HUES64 (cell line): ENCODE results near the gene HOXA13.

Experiments used
- H3K27ac ChIP-seq: 2 replicates; pipeline ENCODE4 v1.7.0; 2013; ENCODE audit warnings: low read depth, low read length, inconsistent platforms
- H3K27me3 ChIP-seq: 2 replicates; pipeline ENCODE4 v1.6.1; 2013; ENCODE audit warnings: mild to moderate bottlenecking, low read length; ENCODE audit not compliant: insufficient read depth
- H3K36me3 ChIP-seq: 2 replicates; pipeline ENCODE4 v1.6.1; 2013; ENCODE audit warnings: mild to moderate bottlenecking, low read length; ENCODE audit not compliant: insufficient read depth
- H3K4me1 ChIP-seq: 2 replicates; pipeline ENCODE4 v1.6.1; 2013; ENCODE audit warnings: mild to moderate bottlenecking, low read length, moderate library complexity; ENCODE audit not compliant: insufficient read depth
- H3K4me3 ChIP-seq: 2 replicates; pipeline ENCODE4 v1.5.1; 2013; ENCODE audit warnings: mild to moderate bottlenecking, low read length, moderate library complexity
- H3K9ac ChIP-seq: 2 replicates; pipeline ENCODE4 v1.6.1; 2013; ENCODE audit warnings: mild to moderate bottlenecking, low read depth, low read length
- H3K9me3 ChIP-seq: 2 replicates; pipeline ENCODE4 v1.6.1; 2013; ENCODE audit warnings: low read depth, low read length; ENCODE audit not compliant: insufficient read depth
- WGBS: fragments of 150-250, 120-280 bp; methylation state at CpG from one replicate; pipeline ENCODE4 v1.1.7; 2013; ENCODE audit warnings: missing lambda C conversion rate; 5-methylcytosine and 5-hydroxymethylcytosine counted together

Gene HOXA13

DNA sequence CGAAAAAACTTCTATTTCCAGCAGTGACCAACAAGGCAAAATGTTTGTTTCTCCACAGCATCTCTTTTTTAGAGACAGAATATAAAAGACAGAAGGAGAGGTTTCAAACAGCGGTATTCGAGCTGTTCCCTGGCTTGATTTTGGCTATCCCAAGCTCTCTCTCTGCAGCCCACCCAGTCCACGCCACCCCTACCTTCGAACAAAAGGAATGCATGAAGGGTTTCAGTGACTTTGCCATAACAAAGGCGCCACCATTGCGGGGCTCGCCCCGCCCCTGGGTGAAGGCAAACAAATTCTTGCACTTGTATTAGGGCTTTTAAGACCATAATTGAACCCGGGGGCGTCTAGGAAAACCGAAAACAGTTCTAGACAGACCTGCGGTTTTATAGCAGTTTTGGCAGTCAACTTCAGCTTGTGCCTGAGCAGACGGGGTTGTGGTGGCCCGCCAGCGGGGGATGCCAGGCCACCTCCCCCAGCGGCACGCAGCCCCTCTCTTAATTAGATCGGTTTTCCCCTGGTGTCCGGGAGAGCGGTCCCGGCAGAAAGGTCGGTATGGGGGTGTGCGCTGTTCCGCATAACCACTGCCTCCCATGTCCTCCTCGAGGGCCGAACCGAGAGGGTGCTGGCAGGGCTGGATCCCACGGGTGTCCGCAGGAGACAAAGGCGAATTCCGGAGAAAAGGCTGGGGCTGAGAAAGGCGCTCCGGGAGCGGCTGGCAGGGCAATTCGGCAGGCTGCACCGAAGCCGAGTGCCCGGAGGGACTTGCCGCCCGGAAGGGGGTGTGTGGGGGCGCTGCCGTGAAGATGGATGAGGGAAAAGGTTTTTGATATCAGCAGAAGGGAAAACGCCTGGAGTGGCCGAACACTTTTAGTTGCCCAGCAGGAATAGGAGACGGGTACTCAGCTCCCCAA lies 12.2 kb downstream of the HOXA13 start:
- peaks cover 100% of the 10 kb centered on the region for H3K27me3 ChIP-seq
- WGBS = 2% methylated on average over 46 of the region's 46 CpGs
- no peaks in the 10 kb centered on the region for H3K9me3 ChIP-seq
- no peak overlapping the region for H3K27ac ChIP-seq
- no peak overlapping the region for H3K4me3 ChIP-seq
- peaks cover 16% of the 10 kb centered on the region for H3K4me1 ChIP-seq
- H3K36me3 ChIP-seq = no peaks in the 10 kb centered on the region
- no peak overlapping the region for H3K9ac ChIP-seq

DNA sequence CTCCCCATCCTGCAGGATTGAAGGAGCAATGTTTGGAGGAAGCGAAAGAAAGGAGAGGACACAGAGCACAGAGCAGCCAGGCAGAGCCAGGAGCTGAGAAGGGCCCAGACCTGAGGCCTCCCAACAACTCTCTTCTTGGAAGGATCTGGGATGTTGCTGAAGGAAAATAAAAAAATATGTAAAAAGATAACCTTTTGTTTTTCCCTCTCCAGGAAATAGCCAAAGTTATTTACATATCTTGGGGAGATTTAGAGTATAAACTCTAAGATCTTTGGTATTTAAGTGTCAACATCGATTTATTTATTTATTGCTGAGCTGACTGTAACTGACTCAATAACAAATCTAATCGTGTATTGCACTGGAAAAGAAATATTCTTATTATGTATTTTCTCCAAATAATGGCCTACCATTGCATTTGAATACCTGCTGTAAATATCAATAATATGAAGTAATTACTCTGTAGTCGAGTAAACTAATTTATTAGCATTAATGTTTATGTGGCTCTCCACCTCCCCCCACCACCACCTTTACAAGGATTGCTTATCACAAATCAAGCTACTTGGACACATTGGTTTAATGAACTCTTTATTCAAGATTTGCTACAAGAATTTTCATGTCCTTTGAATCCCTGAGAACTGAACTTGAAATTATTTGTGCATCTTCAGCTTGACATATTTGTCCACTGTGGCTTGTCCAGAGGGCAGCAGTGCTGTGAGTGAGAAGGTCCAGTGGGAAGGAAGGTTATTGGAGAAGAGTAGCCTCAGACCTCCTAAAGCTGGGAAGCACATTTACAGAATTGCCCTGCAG lies 13.0 kb downstream of the HOXA13 start:
- Histone ChIP-seq H3K9ac (no peak overlapping the region), H3K9me3 (no peaks in the 10 kb centered on the region), H3K4me1 (peaks cover 17% of the 10 kb centered on the region), H3K27me3 (peaks cover 100% of the 10 kb centered on the region), H3K4me3 (no peak overlapping the region), H3K36me3 (no peaks in the 10 kb centered on the region), H3K27ac (no peak overlapping the region)
- 22% methylated on average over 1 of the region's 4 CpGs for WGBS

DNA sequence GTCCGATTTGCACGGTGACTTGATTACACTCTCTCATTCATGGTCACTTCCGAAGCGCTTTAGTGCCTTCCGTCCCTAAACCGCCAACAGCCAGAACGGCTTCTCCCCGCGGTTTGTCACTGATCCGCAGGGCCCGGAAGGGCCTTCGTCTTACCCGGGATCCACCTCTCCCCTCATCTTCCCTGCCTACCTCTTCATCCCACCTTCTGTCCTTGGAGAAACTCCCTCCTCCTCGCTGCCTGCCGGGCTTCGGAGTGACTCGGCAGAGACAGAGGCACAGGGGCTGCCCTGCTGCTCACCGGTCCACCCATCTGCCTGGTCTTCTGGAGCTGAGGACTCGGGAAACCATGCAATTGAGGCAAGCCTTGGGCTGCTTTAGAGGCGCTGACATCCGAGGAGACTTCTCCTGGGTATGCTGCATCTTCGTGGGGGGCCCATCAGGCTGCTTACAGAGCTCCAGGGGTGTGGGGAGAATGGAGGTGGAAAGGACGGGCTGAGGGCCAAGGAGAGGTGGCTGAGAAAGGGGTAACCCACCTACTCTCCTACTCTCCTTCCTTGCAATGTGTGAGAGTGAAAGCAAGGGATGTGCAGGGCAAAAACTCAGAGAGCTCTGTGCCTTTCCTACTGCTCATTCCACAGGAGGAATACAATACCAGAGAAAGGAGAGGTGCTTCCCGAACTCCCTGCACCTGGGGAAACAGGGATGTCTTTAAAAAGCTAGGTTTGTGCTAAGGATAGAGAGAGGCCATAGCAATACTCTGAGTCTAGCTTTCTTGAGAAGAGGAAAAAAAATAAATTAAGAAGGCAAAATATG lies 13.8 kb downstream of the HOXA13 start:
- 3% methylated on average over 23 of the region's 24 CpGs for WGBS
- Histone ChIP-seq H3K9me3 (no peaks in the 10 kb centered on the region), H3K9ac (no peak overlapping the region), H3K4me1 (peaks cover 17% of the 10 kb centered on the region), H3K27ac (no peak overlapping the region), H3K4me3 (no peak overlapping the region), H3K36me3 (no peaks in the 10 kb centered on the region), H3K27me3 (peaks cover 100% of the 10 kb centered on the region)

DNA sequence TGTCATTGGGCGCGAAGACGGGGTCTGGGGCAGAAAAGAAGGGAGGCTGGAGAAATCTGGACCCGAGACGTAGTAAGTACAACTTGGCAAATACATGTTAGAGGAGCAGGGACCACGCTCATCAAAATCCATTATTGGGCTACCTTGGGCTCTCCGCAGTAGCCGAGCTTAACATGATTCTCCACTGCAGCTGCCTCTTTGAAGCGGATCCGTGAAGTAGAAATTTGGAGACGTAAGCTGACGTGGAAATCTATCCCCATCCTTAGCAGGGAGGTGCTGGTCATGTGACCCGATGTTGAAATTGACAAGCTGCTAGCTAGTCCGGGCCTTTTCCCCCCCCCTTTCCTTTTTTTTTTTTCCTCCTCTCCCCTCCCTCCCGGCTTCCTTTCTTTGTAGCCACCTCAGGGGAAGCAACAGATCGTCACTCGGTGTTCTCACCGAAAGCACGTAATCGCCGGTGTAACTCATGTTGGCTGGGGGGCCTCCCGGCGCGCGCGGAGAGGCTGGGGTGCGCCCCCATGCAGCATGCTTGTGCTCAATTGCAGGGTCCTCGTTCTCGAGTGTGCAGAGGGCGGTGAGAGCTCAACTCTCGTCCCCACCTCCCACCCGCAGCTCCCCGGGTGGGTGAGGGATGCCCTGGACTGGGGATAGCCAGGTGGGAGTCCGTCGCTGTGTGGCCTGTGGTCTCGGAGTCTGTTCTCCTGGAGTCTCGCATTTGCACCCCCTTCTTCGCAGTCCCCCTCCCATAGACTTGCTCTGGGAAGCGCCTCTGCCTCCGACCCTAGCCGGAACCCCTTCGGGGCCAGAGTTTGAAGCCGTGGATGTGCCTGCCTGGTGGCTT lies 14.7 kb downstream of the HOXA13 start, which contains the start of gene HOXA11:
HOXA11 (minus strand) TSS at position 220 of the 841 bp plus-strand sequence; CDS start at position 132, 88 bp downstream.
- peaks cover 17% of the 10 kb centered on the region for H3K4me1 ChIP-seq
- no peak within 1 kb of the TSS for H3K9ac ChIP-seq
- H3K27me3 ChIP-seq = peaks cover 100% of the 10 kb centered on the region
- WGBS = 5% methylated on average over 42 of the region's 43 CpGs
- H3K9me3 ChIP-seq = no peaks in the 10 kb centered on the region
- H3K27ac ChIP-seq = no peak within 1 kb of the TSS
- no peak within 1 kb of the TSS for H3K4me3 ChIP-seq
- H3K36me3 ChIP-seq = no peaks in the 10 kb centered on the region

DNA sequence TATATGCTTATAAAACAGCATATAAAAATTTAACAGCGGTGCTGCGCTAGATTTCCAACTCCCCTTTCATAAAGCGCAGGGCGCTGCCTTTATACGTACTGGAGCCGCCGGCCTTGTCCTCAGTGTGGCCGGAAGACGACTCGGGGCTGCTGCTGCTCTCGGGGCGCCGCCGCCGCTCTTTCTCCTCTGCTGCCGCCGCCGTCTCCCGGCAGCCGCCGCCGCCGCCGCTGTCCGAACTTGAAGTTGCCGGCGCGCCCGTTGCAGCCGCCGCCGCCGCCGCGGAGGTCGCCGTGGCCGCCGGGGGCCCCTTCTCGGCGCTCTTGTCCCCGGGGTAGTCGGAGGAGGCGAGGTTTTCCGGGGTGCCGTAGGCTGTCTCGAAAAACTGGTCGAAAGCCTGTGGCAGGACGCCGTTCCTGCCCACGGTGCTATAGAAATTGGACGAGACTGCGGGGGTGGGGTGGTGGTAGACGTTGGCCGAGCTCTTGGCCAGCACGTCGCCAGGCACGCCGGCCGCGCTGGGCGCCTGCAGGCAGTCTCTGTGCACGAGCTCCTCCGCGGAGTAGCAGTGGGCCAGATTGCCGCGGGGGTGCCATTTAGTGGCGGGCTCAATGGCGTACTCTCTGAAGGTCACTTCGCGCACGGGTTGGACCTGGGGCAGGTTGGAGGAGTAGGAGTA lies 15.4 kb downstream of the HOXA13 start:
- H3K9me3 ChIP-seq = no peaks in the 10 kb centered on the region
- H3K4me1 ChIP-seq = peaks cover 18% of the 10 kb centered on the region
- H3K27ac ChIP-seq = no peak overlapping the region
- no peak overlapping the region for H3K9ac ChIP-seq
- no peak overlapping the region for H3K4me3 ChIP-seq
- peaks cover 100% of the 10 kb centered on the region for H3K27me3 ChIP-seq
- 2% methylated on average over 72 of the region's 72 CpGs for whole genome bisulfite sequencing
- H3K36me3 ChIP-seq = no peaks in the 10 kb centered on the region

GRCh38 chr7:27183682-27184336 lies 16.1 kb downstream of the HOXA13 start:
- H3K4me3 ChIP-seq = no peak overlapping the region
- 2% methylated on average over 28 of the region's 30 CpGs for WGBS
- H3K36me3 ChIP-seq = no peaks in the 10 kb centered on the region
- peaks cover 100% of the 10 kb centered on the region for H3K27me3 ChIP-seq
- no peak overlapping the region for H3K27ac ChIP-seq
- H3K4me1 ChIP-seq = peaks cover 23% of the 10 kb centered on the region
- H3K9me3 ChIP-seq = no peaks in the 10 kb centered on the region
- no peak overlapping the region for H3K9ac ChIP-seq

DNA sequence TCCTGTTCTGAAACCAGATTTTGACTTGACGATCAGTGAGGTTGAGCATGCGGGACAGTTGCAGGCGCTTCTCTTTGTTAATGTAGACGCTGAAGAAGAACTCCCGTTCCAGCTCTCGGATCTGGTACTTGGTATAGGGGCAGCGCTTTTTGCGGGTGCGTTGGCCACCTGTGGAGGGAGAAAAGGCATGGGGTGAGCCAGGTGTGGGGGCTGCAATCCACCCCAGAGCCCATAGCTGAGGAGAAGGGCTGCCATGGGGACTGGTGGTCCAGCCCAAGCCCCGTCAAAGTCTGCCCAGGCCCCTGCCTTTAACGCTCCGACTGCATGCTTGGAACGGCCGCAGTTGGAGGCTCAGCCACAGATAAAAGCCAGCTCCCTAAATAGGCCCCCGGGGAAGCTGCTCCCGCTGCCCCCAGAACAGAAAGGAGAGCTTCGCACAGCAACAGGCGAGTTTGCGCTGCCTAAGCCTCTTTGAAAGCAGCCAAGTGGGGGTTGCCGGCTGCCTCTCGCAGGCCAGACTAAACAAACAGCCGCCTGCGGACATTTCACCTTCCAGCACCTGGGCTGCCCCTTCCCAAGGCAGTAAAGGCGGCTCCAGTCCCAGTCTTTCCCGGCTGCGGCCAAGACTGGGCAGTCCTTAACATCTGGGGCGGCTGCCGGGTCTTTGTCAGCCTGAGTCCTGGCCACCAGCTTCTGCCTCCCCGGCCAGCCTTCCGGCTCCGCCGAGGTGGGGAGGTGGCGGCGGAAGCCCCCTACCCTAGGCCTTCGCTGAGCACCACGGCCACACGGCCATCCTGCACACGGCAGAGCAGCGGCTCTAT lies 16.8 kb downstream of the HOXA13 start:
- Histone ChIP-seq H3K4me3 (no peak overlapping the region), H3K4me1 (peaks cover 24% of the 10 kb centered on the region), H3K9me3 (no peaks in the 10 kb centered on the region), H3K36me3 (no peaks in the 10 kb centered on the region), H3K27me3 (peaks cover 100% of the 10 kb centered on the region), H3K9ac (no peak overlapping the region), H3K27ac (no peak overlapping the region)
- 2% methylated on average over 39 of the region's 39 CpGs for WGBS

DNA sequence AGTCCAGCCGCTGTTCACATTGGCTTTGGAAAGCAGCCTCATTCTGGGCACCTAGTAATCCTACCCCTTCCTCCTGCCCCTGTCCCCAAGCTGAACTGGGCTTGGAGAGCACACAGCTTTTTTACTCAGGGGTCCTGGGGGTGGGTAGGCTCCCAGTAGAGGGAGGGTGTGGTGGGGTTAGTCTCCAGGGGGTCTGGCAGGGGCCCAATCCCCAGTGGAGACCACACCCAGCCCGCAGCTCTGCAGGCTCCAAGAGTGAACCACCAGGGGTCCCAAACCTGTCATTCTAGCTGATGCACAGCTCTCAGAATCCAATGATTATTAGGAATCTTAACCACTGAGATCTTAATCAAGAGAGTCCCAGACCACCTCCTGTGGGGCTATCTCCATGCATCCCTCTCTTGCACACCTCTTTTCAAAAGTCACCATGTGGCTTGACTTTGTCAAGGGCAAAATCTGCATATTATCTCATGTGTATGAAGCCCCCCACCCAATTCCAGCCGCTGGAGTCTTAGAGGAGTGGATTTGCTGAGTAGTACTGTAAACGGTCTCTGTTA lies 17.5 kb downstream of the HOXA13 start:
- 30% methylated on average over 4 of the region's 4 CpGs for WGBS
- H3K27me3 ChIP-seq = peaks cover 100% of the 10 kb centered on the region
- no peaks in the 10 kb centered on the region for H3K36me3 ChIP-seq
- H3K4me1 ChIP-seq = peaks cover 20% of the 10 kb centered on the region
- no peak overlapping the region for H3K4me3 ChIP-seq
- H3K9ac ChIP-seq = no peak overlapping the region
- H3K9me3 ChIP-seq = no peaks in the 10 kb centered on the region
- no peak overlapping the region for H3K27ac ChIP-seq

GRCh38 chr7:27181795-27182275 lies 18.1 kb downstream of the HOXA13 start:
- Histone ChIP-seq H3K27ac (no peak overlapping the region), H3K36me3 (no peaks in the 10 kb centered on the region), H3K9ac (no peak overlapping the region), H3K4me3 (no peak overlapping the region), H3K27me3 (peaks cover 100% of the 10 kb centered on the region), H3K9me3 (no peaks in the 10 kb centered on the region), H3K4me1 (peaks cover 20% of the 10 kb centered on the region)
- 39% methylated on average over 4 of the region's 4 CpGs for WGBS
